Measurements from ENCODE around the gene TMEM135.

GRCh38 chr11:87185228-87185627 lies 147.5 kb downstream of the TMEM135 start:
- TF ChIP-seq CTCF (IDR thresholded peaks at IDR 0.05), result no peak
- no peak for TF ChIP-seq EZH2 (IDR thresholded peaks at IDR 0.05)
- no peak for TF ChIP-seq EZH2phosphoT487 (IDR thresholded peaks at IDR 0.05)

Data from neural progenitor cell (in vitro differentiated cells).